Spleen (tissue), 11 donors: ENCODE measurements around the gene SEC24A. TPM values are rescaled to one million over a fixed set of nuclear protein-coding genes. Genes with fewer than 3 reads are reported as not detected.

Experiments used
- DNase-seq: peaks from one replicate; pipeline ENCODE4 v3.0.0-alpha.2; 2020
- H3K27ac ChIP-seq, 8 donors: fragments of 200-600 bp; sonication (generic) in 7 of 8; 1 replicate in 4 of 8; 2 replicates in 4 of 8; pipeline versions ENCODE4 v1.5.0 to v1.8.0; 2016 to 2021; ENCODE audit warnings: inconsistent platforms in 4 of 8, mild to moderate bottlenecking in 4 of 8, moderate library complexity in 1 of 8
- H3K27me3 ChIP-seq, 7 donors: fragments of 200-600 bp; sonication (generic) in 6 of 7; replicated peaks in 1 of 7; 1 replicate in 4 of 7; 2 replicates in 3 of 7; pipeline versions ENCODE4 v1.5.0 to v1.8.0; 2016 to 2021; ENCODE audit warnings: inconsistent platforms in 3 of 7, mild to moderate bottlenecking in 1 of 7
- H3K36me3 ChIP-seq, 6 donors: fragments of 200-600 bp; sonication (generic) in 5 of 6; 1 replicate in 4 of 6; 2 replicates in 2 of 6; pipeline versions ENCODE4 v1.5.0 to v1.8.0; 2016 to 2021; ENCODE audit warnings: inconsistent platforms in 2 of 6
- H3K4me1 ChIP-seq, 6 donors: fragments of 200-600 bp; sonication (generic) in 5 of 6; 1 replicate in 3 of 6; 2 replicates in 3 of 6; pipeline versions ENCODE4 v1.5.0 to v1.8.0; 2016 to 2021; ENCODE audit warnings: inconsistent platforms in 3 of 6
- H3K4me3 ChIP-seq, 8 donors: fragments of 200-600 bp; sonication (generic) in 7 of 8; 1 replicate in 4 of 8; 2 replicates in 4 of 8; pipeline versions ENCODE4 v1.5.0 to v1.8.0; 2016 to 2021; ENCODE audit warnings: inconsistent platforms in 4 of 8, mild to moderate bottlenecking in 4 of 8, moderate library complexity in 2 of 8
- H3K9me3 ChIP-seq, 8 donors: fragments of 200-600 bp; sonication (generic) in 7 of 8; 1 replicate in 4 of 8; 2 replicates in 4 of 8; pipeline versions ENCODE4 v1.5.0 to v1.8.0; 2016 to 2021; ENCODE audit warnings: inconsistent platforms in 4 of 8
- CTCF ChIP-seq, 11 experiments: fragments of 200-600 bp in 7 of 11; fragments of 450-650 bp in 4 of 11; sonication (generic) in 4 of 11; IDR thresholded peaks in 8 of 11; conservative IDR thresholded peaks in 3 of 11; 1 replicate in 7 of 11; 2 replicates in 4 of 11; pipeline versions ENCODE4 v1.4.0 to v1.8.0; 2016 to 2021; ENCODE audit warnings: antibody characterized with exemption in 11 of 11, inconsistent platforms in 4 of 11, mild to moderate bottlenecking in 1 of 11
- POLR2A ChIP-seq, 3 donors: fragments of 450-650 bp; IDR thresholded peaks; one replicate each; pipeline ENCODE4 v1.5.1; 2017; ENCODE audit warnings: antibody characterized with exemption in 3 of 3, mild to moderate bottlenecking in 1 of 3
- POLR2AphosphoS5 ChIP-seq, 3 donors: sonication (generic); formaldehyde crosslinking; IDR thresholded peaks; one replicate each; pipeline ENCODE4 v1.5.1; 2017; ENCODE audit warnings: antibody characterized with exemption in 3 of 3
- WGBS, 5 donors: extraction: QIAGEN DNeasy Blood & Tissue Kit in 3 of 5; methylation state at CpG; one replicate each; pipeline versions ENCODE4 v1.1.5 to v1.1.7; 2013 to 2018; 5-methylcytosine and 5-hydroxymethylcytosine counted together
- intact Hi-C: fragments of 100-400 bp; cut with DNase I; formaldehyde crosslinking; loops from one replicate; pipeline ENCODE4 v1.15.0; 2023; ENCODE audit warnings: low total_unique reads
- polyA plus RNA-seq, 3 donors: library from polyadenylated mRNA; stranded (reverse); fragments of 200-250 nt; gene quantifications; one replicate each; pipeline ENCODE4 v1.2.1, GENCODE V29; 2013
- total RNA-seq, 7 donors: library from RNA; depleted of rRNA in 3 of 7; stranded (reverse); fragments of >200 nt in 3 of 7; fragmentation: NEBNext Ultra II Directional in 4 of 7; extraction: Animal tissue kit (Norgen Biotek cat#: 25700) in 4 of 7; gene quantifications; one replicate each; pipeline versions ENCODE4 v1.1.0 to v1.2.1, GENCODE V29; 2016 to 2021
- donor health status: healthy with polysubstance abuse.
- donor health status: DM: no; HTN: no; CAD: no; lungs with moderate emphysema.
- donor health status: DM: no; HTN: no; CAD: no.
- donor health status: Bipolar disorder and iron deficiency.
- donor health status: healthy.
- donor health status: DM: no; HTN: no; CAD: no.
- donor health status: DM: yes; HTN: yes; CAD: no.

SEC24A gene
- total and polyA plus RNA-seq, 10 donors: 2.3 to 36.3 (median 25.1) TPM

DNA sequence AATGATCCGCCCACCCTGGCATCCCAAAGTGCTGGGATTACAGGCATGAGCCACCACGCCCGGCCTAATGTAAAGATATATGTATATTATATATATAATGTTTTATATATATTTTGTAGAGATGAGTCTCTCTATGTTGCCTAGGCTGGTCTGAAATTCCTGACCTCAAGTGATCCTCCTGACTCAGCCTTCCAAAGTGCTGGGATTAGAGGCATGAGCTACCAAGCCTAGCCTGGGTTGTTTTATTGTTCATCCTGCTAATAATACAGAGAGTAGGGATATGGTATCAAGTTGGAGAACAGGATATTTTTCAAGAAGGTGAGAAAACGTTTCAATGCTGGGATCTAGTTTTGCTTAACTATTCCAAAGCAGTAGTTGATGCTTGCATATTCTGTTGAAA is 2.9 kb downstream of the SEC24A start:
- H3K4me3 ChIP-seq: peak overlapping the region in 1 of 8 donors; percentile 80
- intact Hi-C loops: no loop called here
- H3K4me1 ChIP-seq: peaks cover 32 to 65% (median 52%) of the 10 kb centered on the region in 6 donors
- H3K36me3 ChIP-seq: peaks cover 0 to 24% (median 0%) of the 10 kb centered on the region in 6 donors
- no peak overlapping the region for H3K27ac ChIP-seq
- WGBS, 5 donors: 91 to 96% (median 93%) methylated on average over 4 of the region's 4 CpGs
- no peaks in the 10 kb centered on the region for H3K27me3 ChIP-seq
- no peak for TF ChIP-seq POLR2A (IDR thresholded peaks at IDR 0.05)
- TF ChIP-seq POLR2AphosphoS5 (IDR thresholded peaks at IDR 0.05): no peak
- TF ChIP-seq CTCF (IDR thresholded peaks at IDR 0.05 in 8 of 11, conservative IDR thresholded peaks at IDR 0.05 in 3 of 11): no peak
- DNase-seq: no peak
- no peaks in the 10 kb centered on the region for H3K9me3 ChIP-seq

- intact Hi-C loops: no loop called here
- TF ChIP-seq POLR2AphosphoS5 (IDR thresholded peaks at IDR 0.05) (no peak), POLR2A (IDR thresholded peaks at IDR 0.05) (no peak)
- Histone ChIP-seq H3K9me3 (no peaks in the 10 kb centered on the region), H3K27ac (no peak overlapping the region), H3K4me3 (no peak overlapping the region), H3K4me1 (peaks cover 0 to 41% (median 15%) of the 10 kb centered on the region in 6 donors), H3K27me3 (no peaks in the 10 kb centered on the region), H3K36me3 (peaks cover 0 to 56% (median 7%) of the 10 kb centered on the region in 6 donors)
- 90 to 93% (median 92%) methylated on average over 8 of the region's 8 CpGs for WGBS, 5 donors
- no peak for DNase-seq
These were observed 8.1 kb downstream of the SEC24A start for GRCh38 chr5:134656690-134657089.

DNA sequence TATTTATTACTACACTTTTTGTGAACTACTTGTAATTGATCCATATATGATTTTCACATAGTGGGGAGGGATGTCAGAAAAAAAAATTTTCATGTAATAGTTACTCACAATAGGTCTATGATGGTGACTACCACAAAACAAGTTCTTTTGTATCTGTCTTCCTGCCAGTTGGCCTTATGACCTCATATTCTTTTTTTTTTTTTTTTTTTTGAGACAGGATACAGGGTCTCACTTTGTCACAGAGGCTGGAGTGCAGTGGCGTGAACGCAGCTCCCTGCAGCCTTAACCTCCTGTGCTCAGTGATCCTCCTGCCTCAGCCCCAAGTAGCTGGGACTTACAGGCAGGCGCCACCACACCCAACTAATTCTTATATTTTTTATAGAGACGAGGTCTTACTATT is 10.9 kb downstream of the SEC24A start:
- no peaks in the 10 kb centered on the region for H3K9me3 ChIP-seq
- no peak for DNase-seq
- no peak for TF ChIP-seq POLR2A (IDR thresholded peaks at IDR 0.05)
- no peak for TF ChIP-seq POLR2AphosphoS5 (IDR thresholded peaks at IDR 0.05)
- TF ChIP-seq CTCF (IDR thresholded peaks at IDR 0.05 in 8 of 11, conservative IDR thresholded peaks at IDR 0.05 in 3 of 11): no peak
- 78 to 88% (median 82%) methylated on average over 4 of the region's 4 CpGs for WGBS, 5 donors
- no peaks in the 10 kb centered on the region for H3K27me3 ChIP-seq
- no peak overlapping the region for H3K4me3 ChIP-seq
- H3K4me1 ChIP-seq: peaks cover 0 to 40% (median 3%) of the 10 kb centered on the region in 6 donors
- intact Hi-C loops: no loop called here
- no peak overlapping the region for H3K27ac ChIP-seq
- peaks cover 0 to 73% (median 23%) of the 10 kb centered on the region in 6 donors for H3K36me3 ChIP-seq

DNA sequence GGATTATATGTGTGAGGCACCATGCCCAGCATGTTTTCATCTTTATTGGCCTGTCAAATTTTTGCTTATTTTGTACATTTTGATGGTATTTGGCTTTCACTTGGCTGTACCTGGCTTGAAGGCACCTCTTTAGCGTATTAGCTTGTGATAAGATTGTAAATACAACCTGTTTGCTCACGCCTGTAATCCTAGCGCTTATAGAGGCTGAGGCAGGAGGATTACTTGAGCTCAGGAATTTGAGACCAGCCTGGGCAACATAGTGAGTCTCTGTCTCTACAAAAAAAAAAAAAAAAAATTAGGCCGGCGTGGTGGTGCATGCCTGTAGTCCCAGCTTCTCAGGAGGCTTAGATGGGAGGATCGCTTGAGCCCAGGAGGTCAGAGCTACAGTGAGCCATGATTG is 11.3 kb downstream of the SEC24A start:
- Histone ChIP-seq H3K27me3 (no peaks in the 10 kb centered on the region), H3K9me3 (no peaks in the 10 kb centered on the region), H3K4me1 (peaks cover 0 to 38% (median 3%) of the 10 kb centered on the region in 6 donors), H3K4me3 (no peak overlapping the region), H3K36me3 (peaks cover 0 to 74% (median 23%) of the 10 kb centered on the region in 6 donors), H3K27ac (no peak overlapping the region)
- no peak for DNase-seq
- no peak for TF ChIP-seq POLR2A (IDR thresholded peaks at IDR 0.05)
- no peak for TF ChIP-seq CTCF (IDR thresholded peaks at IDR 0.05 in 8 of 11, conservative IDR thresholded peaks at IDR 0.05 in 3 of 11)
- TF ChIP-seq POLR2AphosphoS5 (IDR thresholded peaks at IDR 0.05): no peak
- WGBS, 5 donors: 97 to 100% (median 98%) methylated on average over 6 of the region's 6 CpGs
- intact Hi-C loops: no loop called here

DNA sequence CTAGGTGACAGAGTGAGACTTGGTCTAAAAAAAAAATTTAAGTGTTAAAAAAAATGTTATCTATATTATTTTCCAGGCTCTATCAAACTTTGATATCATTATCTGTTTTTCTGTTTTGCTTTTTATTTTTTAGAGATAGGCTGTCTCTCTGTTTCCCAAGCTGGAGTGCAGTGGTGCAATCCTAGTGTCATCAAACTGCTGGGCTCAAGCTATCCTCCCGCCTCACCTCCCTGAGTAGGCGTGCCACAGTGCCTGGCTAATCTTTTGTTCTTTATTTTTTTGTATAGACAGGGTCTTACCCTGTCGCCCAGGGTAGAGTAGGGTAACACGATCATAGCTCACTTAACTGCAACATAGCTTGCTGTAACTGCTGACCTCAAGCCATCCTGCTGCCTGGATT is 14.4 kb downstream of the SEC24A start:
- Histone ChIP-seq H3K27me3 (no peaks in the 10 kb centered on the region), H3K27ac (no peak overlapping the region), H3K36me3 (peaks cover 0 to 81% (median 32%) of the 10 kb centered on the region in 6 donors), H3K9me3 (no peaks in the 10 kb centered on the region), H3K4me3 (no peak overlapping the region), H3K4me1 (peaks cover 0 to 38% (median 2%) of the 10 kb centered on the region in 6 donors)
- intact Hi-C loops: no loop called here
- TF ChIP-seq POLR2AphosphoS5 (IDR thresholded peaks at IDR 0.05) (no peak), CTCF (IDR thresholded peaks at IDR 0.05 in 8 of 11, conservative IDR thresholded peaks at IDR 0.05 in 3 of 11) (no peak), POLR2A (IDR thresholded peaks at IDR 0.05) (no peak)
- no peak for DNase-seq
- WGBS, 5 donors: 93 to 99% (median 95%) methylated on average over 4 of the region's 4 CpGs
